Breast epithelium (tissue), 3 donors: ENCODE measurements around the gene CD24.

ENCODE experiments used
- CTCF ChIP-seq, 3 donors: fragments of 450-650 bp; IDR thresholded peaks; one replicate each; pipeline ENCODE4 v1.5.1; 2016 to 2017; ENCODE audit warnings: antibody characterized with exemption in 3 of 3, mild to moderate bottlenecking in 3 of 3, moderate library complexity in 3 of 3
- POLR2A ChIP-seq: fragments of 450-650 bp; IDR thresholded peaks from one replicate; pipeline ENCODE4 v1.6.1; 2016; ENCODE audit warnings: antibody characterized with exemption, mild to moderate bottlenecking, moderate library complexity

GRCh38 chr6:106963544-106963943, 11.0 kb downstream of the CD24 start:
- TF ChIP-seq CTCF (IDR thresholded peaks at IDR 0.05) (no peak), POLR2A (no peak)
